CD4-positive, alpha-beta T cell treated with Interferon alpha-2 for 1 hour (primary cell): ENCODE results near the gene CHAF1A.

Source experiments
- DNase-seq, 2 donors: peaks; one replicate each; pipeline ENCODE4 v3.0.0-alpha.2; 2020 to 2022

The CHAF1A gene

GRCh38 chr19:4379383-4380253 lies 22.8 kb upstream of the CHAF1A start:
- DNase-seq = peak in 1 of 2 donors; percentile 33

DNA sequence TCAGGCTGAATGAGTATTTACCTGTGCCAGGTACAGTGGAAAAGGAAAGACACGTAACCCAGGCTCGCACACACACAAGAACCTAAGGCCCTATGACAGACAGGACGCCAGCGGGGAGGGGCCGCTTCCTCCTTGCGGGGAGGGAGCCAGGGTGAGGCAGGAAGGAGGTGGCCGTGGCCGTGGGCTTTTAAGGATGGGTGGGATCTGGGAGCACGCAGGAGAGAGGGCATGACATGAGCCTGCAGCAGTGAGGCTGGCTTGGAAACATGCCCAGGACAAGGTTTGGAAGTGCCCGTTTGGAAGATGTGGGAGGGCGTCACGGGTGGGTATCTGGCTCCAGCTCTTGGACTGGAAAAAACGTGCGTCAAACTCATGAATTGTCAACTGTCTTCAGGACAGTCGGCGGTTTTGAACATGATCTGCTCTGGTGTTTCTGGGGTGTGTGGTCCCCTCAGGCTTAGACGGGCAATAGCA lies 22.1 kb upstream of the CHAF1A start:
- peak; percentile 40 to 63 for DNase-seq

DNA sequence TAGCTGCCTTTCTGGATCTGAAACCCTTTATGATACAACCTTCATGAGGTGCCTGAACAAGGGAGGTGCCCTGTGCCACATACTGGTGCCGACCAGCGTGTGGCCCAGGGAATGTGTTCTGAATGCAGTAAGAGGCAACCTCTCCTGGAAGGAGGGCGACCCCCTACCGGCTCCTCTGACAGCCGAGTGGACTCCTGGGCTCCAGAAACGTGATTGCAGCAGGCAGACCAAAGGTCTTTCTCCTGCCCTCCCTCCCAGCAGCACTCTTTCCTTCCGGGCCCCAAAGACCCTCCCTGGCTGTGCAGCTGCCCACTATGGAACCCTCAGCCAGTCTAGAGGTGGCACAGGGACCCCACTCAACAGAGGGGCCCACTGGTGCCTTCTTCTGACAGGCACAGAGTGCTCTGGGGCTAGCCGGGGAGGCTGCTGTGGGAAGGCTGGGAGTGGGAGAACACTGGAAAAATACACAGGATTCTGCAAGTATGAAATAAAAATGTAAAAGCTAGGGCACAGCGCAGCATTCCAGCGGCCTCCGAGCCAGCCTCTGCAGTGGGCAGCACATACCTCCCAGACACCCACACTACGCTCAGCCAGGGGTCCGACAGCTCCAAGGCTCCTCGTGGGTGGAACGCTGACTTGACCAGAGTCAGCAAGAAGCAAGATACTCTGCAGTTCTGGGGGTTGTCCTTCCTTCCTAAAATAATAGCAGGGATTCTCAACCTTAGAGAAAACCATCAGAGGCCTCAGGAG lies 17.0 kb upstream of the CHAF1A start:
- no peak for DNase-seq

DNA sequence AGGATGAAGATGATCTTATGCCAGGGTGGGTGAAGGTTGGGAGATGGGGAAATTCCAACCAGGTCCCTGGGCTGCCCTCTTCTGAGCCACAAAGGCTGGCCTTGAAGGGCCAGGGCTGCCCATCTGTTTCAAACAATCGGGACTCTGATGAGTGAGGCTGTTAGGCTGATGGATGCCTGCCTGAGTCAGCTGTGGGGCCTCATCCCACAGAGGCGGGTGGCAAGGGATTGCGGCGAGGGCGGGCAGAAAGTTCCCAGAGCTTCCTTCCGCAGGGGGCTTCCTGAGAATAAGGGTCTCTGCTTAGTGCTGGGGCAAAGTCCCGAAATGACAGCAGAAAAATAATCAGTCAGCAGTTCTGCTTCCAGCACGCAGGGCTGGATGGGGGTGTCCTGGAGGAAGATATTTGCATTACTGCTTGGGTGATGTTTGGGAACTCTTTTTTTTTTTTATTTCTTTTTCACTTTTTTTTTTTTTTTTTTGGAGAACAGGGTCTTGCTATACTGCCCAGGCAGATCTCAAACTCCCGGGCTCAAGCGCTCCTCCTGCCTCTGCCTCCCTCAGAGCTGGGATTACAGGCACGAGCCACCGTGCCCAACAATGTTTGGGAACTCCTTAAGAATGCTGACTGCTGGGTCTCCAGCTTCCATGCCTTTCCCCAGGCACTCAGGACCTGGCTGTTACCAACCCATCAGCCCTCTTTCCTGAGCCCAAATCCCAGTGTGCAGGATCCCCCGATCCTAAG lies 16.2 kb upstream of the CHAF1A start:
- DNase-seq = no peak

- DNase-seq = no peak
Observed at GRCh38 chr19:4388337-4389063, 13.9 kb upstream of the CHAF1A start.

DNA sequence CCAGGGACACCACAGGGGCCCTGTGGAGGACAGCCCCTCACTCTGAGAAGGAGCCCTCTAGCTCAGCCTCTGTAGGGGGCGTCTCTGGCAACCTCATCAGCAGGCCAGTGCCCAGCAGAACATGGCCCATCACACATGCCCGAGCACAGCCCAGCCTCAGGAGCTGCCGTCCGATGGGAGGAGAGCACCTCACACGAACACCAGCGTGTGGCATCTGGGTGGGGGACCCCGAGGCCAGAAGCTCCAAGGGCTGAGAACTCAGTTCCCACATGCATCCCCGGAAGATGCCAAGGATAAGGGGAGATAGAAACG lies 13.4 kb upstream of the CHAF1A start:
- DNase-seq = no peak

DNA sequence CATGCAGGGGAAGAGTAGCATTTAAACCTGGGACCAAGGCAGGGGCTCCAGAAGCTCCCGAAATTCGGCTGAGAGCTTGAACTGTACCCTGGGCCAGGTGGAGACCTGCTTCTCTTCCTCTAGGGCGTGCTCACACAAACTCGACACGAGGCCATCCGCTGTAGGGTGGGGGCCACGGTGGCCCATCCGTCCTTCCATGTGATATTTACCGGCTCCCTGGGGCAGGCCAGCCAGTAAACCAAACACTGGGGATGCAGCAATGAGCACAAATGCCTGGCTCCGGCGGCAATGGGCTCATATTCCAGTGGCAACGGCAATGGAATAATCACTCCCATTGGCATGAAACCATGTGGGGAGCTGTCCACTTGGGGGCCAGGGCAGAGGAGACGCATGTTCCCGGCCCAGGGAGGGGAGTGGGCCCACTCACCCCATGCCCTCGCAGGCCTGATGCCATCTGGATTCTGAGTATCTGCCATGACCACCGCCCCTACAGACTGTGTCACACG lies 12.9 kb upstream of the CHAF1A start:
- DNase-seq = no peak

- DNase-seq = no peak
Observed at GRCh38 chr19:4390017-4390566, 12.3 kb upstream of the CHAF1A start.

- no peak for DNase-seq
Observed at GRCh38 chr19:4390567-4391305, 11.7 kb upstream of the CHAF1A start.

DNA sequence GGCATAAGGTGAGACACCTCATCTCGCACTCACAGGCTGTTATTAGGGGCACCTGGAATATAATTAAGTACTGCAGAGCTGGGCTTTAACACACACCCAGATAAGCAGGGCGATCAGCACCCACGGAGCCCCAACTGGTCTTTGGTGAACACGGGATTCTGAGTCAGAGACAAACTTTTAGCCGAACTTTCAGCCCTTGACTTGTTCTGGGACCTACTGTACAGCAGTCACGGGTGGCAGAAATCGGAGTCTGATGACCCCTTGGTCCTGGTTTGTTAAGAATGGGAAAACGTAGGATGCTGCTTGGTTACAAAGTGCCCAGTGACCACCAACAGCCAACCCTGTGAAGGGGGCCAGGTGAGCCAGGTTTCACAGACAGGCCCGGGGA lies 11.1 kb upstream of the CHAF1A start:
- DNase-seq = no peak

DNA sequence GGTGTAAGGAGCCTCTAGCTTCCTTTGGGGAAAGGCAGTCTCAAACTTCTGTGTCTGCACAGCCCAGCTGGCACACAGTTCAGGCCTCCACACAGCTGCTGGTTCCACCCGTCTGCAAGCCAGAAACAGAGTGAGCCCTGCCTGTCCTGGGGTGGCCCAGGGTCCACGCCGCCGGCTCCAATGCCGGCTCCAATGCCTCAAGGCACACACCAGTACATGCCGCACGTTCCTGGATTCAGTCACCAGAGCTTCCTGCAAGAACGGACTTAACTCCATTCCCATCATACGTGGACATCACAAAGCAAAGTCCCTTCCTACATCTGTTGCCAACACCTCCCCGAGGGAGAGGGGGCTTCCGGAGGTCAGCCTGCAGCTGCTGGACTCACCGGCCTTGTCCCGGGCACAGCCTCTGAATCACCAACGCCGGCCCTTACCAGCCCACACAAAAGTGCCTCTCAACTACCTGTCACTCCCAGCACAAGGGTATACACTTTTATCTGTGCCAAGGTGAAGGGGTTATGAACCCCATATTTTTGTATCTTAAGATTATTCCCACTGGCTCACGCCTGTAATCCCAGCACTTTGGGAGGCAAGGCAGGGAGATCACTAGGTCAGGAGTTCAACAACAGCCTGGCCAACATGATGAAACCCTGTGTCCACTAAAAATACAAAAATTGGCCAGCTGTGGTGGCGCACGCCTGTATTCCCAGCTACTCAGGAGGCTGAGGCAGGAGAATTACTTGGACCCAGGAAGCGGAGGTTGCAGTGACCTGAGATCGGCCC lies 10.5 kb upstream of the CHAF1A start:
- no peak for DNase-seq

GRCh38 chr19:4393947-4394590 lies 8.4 kb upstream of the CHAF1A start:
- DNase-seq = no peak

DNA sequence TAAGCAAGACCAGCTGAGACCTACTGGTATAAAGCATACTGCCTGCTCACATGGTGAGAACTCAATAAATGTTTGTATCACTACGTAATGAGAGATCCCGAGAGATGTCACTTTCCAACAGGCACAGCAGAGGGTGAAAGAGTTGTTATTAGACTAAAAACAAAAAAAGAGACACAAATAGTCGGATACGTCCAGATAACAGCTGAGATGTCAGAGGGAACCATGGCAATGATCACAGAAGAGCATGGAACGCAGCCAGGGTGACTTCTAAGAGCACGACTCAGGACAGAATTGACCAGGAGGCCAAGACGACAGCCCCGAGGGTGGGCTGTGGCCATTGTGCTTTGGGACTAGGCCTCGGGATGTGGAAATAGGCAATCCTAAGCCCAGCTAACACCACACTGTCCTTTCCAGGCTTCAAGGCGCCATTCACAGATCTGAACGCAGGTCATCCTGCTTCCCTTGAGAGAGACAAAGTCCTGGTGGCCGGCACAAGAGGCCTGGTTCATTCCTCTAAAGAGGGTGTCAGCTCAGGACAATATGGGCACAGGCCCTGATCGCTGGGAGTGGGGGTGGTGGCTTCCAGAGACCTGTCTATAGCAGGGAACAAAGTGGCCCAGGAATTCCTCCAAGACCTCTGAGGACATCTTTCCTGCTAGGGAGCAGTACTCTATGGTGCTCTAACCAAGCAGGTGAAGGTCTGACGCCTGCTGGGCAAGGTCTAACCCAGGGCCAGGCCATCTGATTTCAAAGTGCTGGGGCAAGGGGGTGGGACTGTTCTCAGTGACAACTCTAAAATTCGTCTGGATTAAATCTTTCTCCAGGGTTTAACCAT lies 5.3 kb upstream of the CHAF1A start:
- no peak for DNase-seq

GRCh38 chr19:4399812-4400134 lies 2.7 kb upstream of the CHAF1A start:
- peak; percentile 3 to 9 for DNase-seq

DNA sequence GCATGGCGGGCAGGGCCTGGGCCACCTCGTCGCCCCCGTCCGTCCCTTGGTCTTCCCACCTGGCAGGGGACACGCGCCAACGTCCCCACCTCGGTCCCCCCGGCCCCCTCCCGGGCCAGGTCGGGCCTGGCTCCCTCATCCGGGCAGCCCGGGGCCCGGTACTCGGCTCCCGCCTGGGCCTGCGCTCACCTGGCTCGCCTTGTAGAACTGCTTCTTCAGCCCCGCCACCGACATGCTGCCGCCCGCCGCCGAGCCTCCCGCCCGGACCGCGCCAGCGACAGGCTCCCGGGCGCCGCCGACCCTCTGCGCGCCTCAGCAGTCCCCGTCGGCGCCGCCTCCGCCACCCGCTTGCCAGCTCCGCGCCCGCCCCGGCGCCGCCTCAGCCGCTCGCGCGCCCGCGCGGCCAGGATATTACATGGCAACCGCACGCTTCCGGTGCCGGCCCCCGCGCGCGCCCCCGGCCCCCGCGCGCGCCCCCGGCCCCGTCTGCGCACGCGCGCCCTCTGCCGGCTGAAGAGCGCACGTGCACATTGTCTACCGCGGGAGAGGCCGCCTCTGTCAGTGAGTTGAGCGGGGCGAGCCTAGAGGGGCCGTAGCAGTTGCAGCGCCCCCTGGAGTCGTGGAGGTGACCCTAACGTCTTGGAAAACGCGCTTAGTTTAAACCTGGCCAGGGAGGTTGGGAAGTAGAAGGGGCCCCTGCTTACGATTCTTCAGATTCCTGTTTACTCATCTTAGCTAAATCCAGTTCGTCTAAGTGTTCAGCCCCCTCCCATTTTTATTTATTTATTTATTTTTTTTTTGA lies 2.1 kb upstream of the CHAF1A start, which contains the start of gene SH3GL1:
SH3GL1 (minus strand) TSS at position 413 of the 802 bp plus-strand sequence; CDS start at position 234, 179 bp downstream.
- peak; percentile 89 to 94 for DNase-seq

DNA sequence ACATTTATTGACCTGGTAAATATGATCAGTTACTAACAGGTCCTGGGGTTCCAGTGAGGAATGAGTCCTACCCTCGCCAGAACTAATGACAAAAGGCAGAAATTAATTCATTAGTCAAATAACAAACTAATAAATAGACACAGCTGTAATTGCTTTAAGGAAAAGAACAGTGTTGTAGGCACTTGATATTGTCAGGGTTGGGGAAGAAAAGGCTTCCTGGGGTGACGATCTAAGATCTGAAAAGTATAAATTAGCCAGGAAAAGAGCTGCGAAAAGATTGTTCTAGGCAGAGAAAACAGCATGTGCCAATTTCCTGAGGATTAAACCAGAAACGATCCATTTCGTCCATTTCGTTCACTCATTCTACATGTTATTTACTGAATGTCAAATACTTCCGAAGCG lies 670 bp upstream of the CHAF1A start:
- no peak for DNase-seq

DNA sequence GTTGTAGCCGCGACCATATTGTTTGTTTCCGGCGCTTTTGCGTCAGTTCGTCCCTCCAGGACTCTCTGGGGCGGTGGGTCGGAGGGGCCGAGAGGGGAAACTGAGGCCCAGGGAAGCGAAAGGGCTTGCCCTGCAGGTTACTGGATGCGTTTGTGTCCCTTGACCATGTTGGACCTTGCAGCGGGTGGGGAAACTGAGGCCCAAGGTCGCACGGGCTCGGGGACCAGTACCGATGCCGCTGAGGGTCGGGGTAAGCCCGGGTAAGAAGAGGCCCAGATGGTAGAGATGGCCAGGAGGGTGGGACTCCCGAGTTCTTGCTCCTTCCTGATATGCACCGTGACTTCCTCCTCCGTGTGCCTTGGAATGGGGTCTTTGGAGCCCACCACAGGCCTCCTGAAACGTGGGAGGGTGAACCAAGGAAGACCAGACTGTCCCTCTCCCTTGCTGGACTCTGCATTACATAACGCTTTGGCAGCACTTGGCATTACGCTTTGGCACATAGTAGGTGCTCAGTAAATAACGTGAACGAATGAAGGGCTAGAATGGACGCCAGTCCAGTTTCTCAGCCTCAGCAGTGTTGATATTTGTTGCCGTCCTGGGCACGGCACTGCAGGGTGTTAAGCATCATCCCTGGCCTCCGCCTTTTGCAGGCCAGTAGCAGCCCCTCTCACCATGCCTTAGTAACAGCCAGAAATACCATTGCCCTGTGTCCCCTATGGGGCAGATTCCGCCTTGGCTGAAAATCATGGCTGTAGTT lies 743 bp downstream of the CHAF1A start:
- no peak for DNase-seq

DNA sequence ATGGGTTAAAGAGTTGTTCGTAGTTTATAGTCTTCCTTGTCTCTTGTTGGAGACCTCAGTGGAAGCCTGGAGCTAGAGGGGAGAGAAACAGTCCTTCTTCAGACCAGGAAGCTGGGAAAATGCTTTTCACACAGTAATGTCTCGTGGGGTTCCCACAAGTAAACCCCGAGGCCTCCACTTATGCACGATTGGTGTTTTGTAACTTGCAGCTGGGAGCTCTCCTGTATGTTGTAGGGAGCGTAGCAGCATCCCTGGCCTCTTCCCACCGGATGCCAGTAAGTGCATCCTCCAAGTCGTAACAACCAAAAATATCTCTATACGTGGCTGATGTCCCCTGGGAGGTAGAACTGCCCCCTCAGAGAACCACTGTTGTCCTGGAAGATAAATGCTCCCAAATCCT lies 3.5 kb downstream of the CHAF1A start:
- no peak for DNase-seq
